LHCN-M2 (cell line): ENCODE results near the gene JARID2. TPM values are rescaled to one million over a fixed set of nuclear protein-coding genes. Genes with fewer than 3 reads are reported as not detected.
"Not testable (repeated sequence)": the region's sequence is repeated elsewhere in the genome, so short reads cannot be mapped to it uniquely, and the experiment has no call there.

Experiments
- DNase-seq: peaks from one replicate; pipeline ENCODE4 v3.0.0-alpha.2; 2012; ENCODE audit warnings: low read depth
- total RNA-seq: library from RNA; depleted of rRNA; stranded (reverse); fragments of >200 nt; gene quantifications from 2 replicates; pipeline ENCODE4 v1.2.3, GENCODE V29; 2014

The JARID2 gene
- total RNA-seq, 1 experiment from 2014 or later: 3.8 TPM

DNA sequence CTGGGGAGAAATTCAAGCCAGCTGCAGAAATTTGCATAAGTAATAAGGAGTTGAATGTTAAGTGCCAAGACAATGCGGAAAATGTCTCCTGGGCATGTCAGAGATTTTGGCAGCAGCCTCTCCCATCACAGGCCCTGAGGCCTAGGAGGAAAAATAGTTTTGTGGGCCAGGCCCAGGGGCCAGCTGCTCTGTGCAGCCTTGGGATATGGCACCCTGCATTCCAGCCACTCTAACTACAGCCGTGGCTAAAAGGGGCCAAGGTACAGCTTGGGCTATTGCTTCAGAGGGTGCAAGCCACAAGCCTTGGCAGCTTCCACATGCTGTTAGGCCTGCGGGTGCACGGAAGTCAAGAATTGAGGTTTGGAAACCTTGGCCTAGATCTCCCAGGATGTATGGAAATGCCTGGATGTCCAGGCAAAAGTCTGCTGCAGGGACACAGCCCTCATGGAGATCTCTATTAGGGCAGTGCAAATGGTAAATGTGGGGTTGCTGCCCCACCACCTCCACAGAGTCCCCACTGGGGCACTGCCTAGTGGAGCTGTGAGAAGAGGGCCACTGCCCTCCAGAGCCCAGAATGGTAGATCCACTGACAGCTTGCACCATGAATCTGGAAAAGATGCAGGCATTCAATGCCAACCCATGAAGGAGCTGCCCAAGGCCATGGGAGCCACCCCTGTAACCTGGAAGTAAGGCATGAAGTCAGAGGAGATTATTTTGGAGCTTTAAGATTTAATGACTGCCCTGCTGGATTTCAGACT lies 290.5 kb downstream of the JARID2 start:
- no peak for DNase-seq

DNA sequence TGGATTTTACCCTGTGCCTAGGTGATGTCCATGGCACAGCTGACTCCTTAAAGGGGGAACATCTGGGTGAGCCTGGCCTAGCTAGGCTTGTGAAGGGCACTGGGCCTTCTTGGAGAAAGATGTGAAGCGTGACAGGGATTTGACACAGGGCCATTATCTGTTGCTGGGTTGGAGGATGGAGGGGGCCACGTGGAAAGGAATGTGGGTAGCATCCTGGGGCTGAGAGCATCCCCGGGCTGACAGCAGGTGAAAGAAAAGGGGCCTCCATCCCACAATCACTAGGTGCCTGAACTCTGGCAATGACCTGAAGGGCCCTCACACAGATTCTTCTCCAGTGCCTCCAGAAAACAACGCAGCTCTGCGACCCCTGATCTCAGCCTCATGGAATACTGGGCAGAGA lies 292.2 kb downstream of the JARID2 start:
- DNase-seq: no peak

DNA sequence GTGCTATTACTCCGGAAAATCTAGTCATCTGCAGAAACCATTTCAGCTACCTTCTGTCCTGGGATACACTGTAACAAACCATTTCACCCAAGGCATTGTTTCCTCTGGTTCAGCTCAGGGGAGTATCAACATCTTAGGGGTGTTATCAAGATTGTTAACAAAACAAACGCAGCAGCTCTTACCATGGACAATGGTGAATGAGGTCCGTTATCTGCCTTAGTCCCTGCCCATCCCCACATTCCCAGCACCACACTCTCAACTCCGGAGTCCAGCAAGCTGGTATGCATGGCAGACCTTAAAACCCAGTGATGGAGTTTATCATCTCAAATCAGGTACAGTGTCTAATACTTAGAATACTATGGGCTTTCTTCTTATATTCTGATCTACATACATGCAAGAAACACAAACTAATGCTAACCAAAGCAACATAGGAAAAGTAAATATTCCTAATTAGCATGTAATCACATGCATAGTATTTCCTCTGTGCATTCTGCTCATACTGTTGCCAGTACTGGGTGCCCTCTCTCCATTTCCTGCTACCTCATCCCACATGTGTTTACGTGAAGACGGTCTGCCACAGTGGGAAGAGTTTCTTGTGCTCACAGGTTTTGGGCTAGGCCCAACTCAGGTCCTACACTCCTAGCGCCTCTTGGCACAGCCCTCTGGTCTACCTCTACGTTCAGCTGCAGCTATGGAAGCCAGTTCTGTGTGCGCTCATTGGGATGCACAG lies 293.1 kb downstream of the JARID2 start:
- no peak for DNase-seq

DNA sequence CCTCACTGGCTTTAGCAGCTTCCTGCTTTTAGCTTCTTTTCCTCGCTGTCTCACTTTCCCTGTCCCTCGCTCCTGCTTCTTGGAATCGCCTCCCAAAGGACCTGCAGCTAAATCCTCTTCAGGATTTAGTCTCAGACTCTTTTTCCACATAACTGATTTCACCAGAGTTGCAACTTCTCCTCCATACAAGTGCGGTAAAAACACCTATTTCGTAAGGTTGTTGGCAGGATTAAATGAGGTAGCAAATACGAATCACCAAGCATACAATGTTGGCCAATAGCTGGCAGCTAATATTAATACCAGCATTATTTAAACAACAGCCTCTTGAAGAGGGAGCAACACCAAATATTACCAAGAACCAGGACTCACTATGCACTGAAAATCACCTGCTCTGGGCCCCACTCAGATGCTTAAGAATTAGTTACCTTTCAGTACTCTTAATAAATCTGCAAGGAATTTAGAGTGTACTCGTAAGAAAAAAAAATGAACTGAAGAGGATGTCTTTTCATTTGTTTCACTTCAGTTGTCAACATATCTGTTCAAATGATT lies 293.9 kb downstream of the JARID2 start:
- DNase-seq: no peak

DNA sequence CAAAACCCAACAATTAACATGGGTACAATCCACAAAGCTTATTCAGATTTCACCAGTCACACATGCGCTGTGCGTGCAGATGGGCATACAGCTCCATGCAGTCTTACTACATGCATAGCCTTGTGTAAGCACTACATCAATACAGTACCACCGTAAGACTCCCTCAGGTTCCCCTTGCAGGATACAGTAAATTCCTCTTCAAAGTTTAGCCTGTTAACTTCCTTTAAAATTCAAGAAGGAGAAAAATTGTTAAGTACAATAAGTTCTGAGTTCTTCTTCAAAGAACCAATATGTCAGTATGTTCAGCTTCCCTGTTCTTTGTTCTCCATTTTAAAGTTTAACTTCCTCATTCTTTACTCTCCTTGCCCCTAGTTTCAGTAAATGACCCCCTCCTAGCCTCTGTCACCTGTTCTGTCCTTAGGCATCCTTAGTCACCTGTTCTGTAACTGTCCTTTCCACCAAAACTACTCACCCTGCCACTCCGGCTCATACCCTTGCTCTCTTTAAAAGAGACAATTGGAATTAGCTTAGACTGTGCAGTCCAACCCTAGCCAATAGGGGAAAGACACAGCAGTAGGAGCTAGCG lies 297.6 kb downstream of the JARID2 start:
- not testable (repeated sequence) for DNase-seq

DNA sequence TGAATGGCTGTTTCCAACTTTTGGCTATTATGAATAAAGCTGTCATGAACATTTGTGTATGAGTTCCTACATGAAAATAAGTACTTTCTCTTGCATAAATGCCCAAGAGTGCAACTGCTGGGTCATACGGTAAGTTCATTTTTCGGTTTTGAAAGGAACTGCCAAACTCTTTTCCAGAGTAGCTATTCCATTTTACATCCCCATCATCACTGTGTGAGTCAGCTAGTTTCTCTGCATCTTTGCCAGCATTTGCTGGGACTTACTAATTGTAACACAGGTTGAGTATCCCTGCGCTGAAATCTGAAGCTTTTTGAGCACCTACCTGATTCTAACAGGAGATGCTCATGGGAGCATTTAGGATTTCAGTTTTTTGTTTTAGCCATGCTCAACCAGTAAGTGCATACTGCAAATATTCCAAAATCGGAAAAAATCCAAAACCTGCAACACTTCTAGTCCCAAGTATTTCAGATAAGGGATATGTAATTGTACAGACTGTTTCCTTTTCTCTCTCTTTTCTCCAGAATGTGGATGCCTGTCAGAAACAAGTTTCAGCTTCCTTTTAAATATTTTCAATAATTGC lies 298.5 kb downstream of the JARID2 start:
- no peak for DNase-seq

DNA sequence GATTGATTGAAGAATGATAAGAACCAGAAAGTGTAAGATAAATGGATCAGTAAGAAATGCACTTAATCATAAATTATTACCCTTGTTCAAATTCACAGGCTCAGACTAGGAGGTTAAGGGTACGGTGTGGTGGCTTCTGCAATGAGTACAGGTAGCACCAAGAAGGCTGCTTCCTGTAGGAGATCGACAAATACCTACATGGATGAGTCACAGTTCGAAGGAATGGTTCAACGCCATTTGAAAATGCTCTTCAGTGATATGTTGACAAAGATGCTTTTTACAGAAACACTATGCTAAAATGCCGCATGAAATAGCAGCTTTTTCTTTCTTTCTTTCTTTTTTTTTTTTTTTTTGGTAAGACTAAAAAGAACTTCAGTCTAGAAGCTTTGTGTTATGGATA lies 300.7 kb downstream of the JARID2 start:
- DNase-seq: no peak

DNA sequence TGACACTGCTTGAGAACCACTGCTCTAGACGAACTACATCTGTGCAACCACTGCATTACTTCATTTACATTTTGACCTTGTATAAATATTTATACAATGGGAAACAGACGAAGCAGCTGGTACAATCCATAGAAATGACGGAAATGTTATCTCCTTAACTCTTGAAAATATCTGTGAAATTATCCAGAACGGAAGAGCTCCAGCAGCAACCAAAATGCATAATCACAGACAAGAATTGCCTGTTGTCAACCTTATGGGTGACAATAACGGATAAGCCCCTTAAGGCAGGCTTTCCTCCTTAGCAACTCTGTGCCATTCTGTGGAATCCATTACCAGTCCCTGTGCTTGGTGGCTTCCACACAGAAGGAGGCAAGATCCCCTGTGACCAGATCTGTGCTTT lies 301.5 kb downstream of the JARID2 start:
- DNase-seq: no peak

DNA sequence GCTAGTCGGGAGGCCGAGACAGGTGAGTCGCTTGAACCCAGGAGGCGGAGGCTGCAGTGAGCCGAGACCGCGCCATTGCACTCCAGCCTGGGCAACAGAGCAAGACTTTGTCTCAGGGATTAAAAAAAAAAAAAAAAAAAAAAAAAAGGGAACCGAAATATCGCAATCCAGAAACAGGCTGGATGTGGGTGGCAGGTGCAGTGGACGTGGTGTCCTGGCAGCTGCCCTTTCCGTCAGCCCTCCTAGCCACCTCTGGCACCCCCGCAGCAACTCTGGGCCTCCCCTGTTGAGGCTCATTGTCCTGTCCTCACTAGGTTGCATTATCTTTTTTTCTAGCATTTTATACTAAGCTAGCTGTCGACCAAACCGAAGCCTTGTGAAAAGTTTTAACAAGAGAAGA lies 303.5 kb downstream of the JARID2 start:
- DNase-seq: no peak

DNA sequence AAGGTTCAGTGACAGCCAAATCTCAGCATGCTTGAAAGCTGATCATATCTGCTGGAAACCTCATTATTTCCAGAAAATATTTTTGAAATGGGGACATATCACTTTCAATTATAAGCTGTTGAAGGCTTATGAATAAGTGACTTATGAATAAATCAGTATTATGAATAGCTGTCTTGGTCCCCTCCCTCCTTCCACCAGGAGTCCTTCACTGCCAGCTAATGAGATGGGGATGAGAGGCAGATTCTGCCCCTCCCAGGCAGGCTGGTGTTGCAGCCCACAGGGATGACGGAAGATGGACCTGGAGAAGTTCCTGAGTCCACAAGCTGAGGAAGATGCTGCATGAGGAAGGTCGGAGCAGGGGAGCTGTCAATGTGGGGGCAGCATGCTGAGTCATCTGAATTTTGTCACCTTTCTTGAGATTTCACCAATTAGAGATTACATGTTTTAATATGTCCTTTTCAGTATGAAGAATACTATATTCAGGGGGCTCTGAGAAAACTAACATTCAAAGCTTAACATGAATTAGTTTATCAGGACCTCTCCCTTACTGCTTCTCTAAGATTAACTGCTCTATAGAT lies 304.8 kb downstream of the JARID2 start:
- DNase-seq: no peak

DNA sequence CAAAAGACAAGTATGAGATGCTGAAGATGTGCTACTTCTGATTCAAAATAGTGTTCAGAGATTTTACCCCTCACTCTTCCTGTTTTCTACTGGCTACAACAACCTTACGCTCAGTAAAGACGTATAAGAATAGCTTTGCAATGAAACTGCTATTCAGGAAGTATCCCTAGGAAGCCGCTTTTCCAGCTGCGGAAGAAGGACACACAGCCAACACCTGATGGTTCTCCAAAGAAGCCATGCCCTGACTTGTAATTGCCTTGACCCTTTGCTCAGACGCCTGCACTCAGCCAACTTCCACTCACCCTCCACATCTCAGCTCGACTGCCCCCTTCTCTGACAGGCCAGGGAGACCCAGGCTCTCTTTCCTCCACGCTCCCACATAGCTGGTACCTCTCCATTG lies 305.4 kb downstream of the JARID2 start:
- no peak for DNase-seq

DNA sequence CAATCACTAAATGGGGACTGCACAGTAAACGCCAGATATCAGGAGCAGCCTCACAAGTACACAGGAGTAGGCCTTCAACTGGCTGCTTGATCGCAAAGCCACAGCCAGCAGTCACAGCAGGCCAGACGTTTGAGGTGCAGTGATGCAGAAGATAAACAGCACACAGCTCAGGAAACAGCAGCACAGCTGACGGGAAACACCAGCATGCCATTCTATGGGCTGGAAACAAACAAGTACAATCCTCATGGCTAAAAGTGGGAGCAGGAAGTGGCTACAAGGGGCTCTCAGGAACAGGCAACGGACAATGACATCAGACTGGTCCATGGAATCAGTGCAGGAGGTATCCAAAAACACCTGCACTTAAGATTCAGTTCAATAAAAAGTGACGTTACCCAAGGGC lies 305.9 kb downstream of the JARID2 start:
- no peak for DNase-seq

DNA sequence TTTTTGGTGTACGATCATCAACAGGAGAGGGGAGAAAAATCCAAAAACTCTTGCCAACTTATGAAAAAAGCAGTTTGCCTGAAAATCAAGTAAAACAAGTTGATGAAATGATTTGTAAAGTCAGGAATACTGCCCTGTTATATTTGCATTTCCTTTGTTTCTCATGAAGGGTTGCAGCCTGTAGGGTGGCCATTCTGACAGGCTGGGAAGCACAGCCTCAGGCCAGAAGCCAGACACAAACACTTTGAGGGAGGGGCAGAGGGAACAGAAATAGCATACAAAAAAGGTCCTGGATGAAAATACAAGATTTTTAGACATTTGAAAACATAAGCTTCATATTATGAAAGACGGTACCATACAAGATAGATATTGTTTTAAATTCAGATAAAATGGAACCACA lies 307.2 kb downstream of the JARID2 start:
- DNase-seq: no peak

DNA sequence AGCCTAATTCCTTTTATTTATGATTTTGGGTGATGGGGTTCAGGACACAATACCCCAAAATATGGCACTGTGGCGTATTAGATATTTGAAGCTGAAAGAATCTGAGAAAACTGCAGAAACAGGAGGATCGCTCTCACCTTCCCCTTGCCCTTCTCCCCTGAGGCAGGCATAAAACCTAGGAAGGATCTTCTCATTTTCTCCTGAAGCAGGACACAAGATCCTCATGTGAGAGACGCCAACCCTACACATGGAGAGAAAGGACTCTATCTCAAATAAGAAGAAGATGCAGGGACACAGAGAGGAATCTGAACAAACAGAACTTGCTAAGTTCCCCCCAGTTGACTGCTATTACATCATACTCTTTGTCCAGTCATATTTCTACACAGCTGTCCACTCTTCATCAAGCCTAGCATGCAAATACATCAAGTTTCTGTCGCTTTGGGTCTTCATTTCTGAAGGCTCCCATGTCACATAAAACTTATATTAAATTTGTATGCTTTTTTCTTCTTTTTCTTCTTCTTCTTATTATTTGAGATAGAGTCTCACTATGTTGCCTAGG lies 307.9 kb downstream of the JARID2 start:
- peak; percentile 35 for DNase-seq

DNA sequence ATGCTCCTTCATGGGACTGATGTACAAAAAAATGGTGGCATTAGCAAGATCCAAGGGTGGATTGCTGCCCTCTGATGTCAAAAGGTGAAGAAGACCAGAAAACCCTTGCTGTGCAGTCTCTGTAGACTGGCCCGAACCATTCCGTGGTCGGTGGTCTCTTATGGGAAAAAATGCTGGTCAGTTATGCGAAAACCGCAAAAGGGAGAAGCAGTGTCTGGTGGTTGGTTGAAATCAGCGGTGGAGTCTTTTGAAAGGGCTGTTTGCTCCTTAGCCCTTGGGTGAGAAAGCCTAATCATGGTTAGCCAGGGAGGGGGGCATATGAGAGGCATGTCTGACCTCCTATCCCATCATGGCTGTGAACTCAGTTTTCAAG lies 308.8 kb downstream of the JARID2 start:
- no peak for DNase-seq

DNA sequence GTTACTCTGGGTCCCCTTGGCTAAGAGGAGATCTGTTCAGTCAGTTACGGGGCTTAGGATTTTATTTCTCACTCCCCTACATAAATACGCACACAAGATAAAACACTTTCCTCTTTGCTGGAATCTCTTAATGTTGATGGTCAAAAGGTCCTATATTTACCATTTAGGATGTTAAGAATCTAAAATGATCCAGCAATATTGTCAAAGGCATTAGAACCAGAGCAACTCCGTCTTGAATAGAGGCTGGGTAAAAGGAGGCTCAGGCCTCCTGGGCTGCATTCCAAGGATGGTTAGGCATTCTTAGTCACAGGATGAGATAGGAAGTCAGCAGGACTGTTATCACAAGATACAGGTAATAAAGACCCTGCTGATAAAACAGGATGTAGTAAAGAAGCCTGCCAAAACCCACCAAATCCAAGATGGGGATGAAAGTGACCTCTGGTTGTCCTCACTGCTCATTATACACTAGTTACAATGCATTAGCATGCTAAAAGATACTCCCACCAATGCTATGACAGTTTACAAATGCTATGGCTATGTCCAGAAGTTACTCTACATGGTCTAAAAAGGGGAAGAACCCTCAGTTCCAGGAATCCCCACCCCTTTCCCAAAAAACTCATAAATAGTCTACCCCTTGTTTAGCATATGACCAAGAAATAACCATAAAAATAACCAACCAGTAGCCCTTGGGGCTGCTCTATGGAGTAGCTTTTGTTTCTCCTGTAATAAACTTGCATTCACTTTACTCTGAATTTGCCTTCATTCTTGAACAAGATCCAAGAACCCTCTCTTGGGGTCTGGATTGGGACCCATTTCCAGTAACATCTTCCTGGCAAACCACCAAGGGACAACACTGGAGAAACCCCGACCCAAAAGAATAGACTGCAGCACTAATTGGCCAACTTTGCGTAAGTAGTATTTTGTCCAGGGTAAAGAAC lies 309.5 kb downstream of the JARID2 start:
- DNase-seq: no peak

DNA sequence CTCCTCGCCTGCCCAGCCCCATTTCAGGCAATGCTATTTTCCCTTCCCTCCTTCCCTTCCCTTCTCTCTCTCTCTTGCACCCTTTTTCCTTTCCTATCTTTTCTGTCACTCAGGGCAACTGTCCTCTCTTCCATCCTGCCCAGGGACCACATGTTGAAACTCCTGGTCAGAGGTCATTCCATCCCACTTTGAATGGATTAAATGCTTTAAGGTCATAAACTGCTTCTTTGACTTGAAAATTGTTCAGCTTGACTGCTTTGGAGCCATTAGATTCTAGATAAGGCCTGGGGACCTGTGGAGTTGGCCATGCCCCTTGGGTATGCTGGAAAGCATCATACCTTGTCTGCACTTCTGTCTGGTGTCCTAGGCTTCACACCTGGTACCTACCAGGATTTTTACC lies 310.8 kb downstream of the JARID2 start:
- no peak for DNase-seq

DNA sequence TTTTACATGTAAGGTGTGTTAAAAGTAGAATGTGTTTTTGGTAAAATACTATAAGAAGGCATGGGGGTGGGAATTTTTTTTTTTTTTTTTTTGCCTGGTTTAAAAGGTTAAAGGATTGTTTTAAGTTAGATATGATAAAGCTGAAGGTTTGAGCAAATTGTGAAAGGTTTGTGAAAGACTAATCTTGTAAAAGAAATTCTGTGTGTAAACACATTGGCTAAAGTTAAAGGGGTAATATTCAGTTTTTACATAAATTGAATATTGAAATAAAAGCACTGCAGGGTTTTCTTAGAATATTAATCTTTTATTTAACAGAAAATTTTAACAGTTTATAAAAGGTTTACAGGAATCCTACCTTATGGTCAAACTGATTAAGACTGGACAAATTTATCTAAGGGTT lies 311.3 kb downstream of the JARID2 start:
- no peak for DNase-seq

DNA sequence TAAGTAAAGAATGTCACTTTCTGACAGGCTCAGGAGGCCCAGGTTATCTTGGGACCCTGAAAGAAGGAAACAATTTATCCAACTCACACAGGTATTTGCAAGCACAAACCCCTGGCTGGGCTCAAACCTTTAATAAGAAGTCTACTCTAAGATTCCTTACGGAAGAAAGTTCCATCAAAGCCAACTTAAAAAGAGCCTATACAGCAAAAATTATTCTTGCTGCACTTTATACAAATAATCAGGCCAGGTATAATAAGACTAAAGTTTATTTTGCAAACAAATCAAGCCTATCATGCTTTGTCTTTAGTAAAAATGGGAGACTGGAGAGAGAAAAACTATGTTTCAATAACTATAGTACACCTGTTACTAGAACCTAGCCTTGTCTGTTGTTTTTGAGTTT lies 314.8 kb downstream of the JARID2 start:
- DNase-seq: no peak

DNA sequence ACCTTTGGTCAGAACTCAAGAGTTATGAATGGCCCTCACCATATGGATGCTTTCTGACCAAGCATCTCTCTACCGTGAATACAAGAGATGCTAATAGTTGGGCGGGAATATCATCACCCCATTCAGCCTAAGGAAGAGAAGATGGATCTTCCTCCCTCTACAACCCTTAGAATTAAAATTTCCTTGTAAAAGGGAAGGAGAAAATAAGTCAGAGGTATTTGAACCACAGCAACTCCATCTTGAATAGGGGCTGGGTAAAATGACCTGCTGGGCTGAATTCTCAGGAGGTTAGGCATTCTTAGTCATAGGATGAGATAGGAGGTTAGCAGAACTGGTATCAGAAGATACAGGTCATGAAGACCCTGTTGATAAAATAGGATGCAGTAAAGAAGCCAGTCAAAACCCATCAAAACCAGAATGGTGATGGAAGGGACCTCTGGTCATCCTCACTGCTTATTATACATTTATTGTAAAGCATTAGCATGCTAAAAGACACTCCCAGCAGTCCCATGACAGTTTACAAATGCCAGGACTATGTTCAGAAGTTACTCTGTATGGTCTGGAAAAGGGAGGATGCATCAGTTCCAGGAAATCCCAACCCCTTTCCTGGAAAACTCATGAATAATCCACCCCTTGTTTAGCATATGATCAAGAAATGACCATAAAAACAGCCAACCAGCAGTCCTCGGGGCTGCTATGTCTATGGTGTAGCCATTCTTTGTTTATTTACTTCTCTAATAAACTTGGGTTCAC lies 315.8 kb downstream of the JARID2 start:
- DNase-seq: no peak
